Measurements from ENCODE around the gene TNIP2. TPM values are rescaled to one million over a fixed set of nuclear protein-coding genes. Genes with fewer than 3 reads are reported as not detected.

TNIP2 gene
- total and polyA plus RNA-seq, 2 of the 13 experiments (the other 11 are each of a cell fraction or from before 2014, with no cell fraction given): 25.6 to 38.0 TPM

DNA sequence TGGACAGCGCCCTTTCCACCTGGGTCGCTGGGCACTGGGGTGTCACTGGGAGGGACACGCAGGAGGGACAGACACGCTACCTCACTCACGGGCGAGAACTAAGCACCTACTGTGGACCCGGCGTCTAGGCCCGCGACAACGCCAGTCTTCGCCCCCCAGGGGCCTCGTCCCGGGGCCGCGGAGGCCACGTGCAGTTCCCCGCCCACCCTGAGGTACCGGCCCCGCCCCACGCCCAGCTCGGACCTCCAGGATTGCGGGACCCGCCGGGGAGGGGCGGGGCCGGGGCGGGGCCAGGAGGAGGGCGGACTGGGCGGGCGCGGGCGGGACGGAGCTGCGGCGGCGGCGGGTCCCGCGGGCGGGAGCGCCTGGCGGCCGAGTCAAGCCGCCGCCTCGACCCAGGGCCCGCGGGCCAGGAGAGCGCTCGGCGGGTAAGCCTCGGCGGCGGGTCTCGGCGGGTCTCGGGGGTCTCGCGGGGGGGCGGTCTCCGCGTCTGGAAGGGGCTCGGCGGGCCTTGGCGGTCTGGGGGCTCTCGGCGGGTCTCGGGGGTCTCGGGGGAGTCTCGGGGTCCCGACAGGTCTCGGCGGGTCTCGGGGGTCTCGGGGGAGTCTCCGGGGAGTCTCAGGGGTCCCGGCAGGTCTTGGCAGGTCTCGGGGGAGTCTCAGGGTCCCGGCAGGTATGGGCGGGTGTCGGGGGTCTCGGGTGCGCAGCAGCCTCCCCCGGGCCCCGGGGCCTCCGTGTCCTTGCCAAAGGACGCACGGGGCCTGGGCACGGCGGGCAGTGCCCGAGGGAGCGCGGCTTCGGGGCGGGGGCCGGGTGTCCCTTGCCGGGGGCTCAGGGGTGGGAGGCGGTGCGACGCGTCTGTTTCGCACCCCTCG, 36.8 kb upstream of the TNIP2 start, which contains the start of gene SH3BP2 (continued):
- TF ChIP-seq, protein P1, sequence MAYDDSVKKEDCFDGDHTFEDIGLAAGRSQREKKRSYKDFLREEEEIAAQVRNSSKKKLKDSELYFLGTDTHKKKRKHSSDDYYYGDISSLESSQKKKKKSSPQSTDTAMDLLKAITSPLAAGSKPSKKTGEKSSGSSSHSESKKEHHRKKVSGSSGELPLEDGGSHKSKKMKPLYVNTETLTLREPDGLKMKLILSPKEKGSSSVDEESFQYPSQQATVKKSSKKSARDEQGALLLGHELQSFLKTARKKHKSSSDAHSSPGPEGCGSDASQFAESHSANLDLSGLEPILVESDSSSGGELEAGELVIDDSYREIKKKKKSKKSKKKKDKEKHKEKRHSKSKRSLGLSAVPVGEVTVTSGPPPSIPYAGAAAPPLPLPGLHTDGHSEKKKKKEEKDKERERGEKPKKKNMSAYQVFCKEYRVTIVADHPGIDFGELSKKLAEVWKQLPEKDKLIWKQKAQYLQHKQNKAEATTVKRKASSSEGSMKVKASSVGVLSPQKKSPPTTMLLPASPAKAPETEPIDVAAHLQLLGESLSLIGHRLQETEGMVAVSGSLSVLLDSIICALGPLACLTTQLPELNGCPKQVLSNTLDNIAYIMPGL (CRISPR knock-in tag; IDR thresholded peaks at IDR 0.05; ENCODE audit: borderline replicate concordance in 1 of 2, low read depth in 1 of 2): no peak
- TF ChIP-seq POLR2AphosphoS2 (IDR thresholded peaks at IDR 0.05; ENCODE audit: low read depth, low read length) (no peak), SIN3B (IDR thresholded peaks at IDR 0.05; ENCODE audit: low read length) (no peak), ZNF232 (CRISPR knock-in tag; IDR thresholded peaks at IDR 0.05; ENCODE audit: borderline replicate concordance) (peak; percentile 49; the same call in 1 of the 2 replicates), ZNF367 (CRISPR knock-in tag; IDR thresholded peaks at IDR 0.05; ENCODE audit: borderline replicate concordance) (no peak; the same call in 1 of the 2 replicates), HMG20B (CRISPR knock-in tag; conservative IDR thresholded peaks at IDR 0.05) (no peak), SKI (IDR thresholded peaks at IDR 0.05; ENCODE audit: partially characterized antibody) (no peak), ZNF879 (CRISPR knock-in tag; IDR thresholded peaks at IDR 0.05) (no peak), POLR2A (IDR thresholded peaks at IDR 0.05; ENCODE audit: insufficient read depth in 1 of 2, low read depth in 2 of 2, low read length in 2 of 2) (no peak), SP4 (CRISPR knock-in tag; IDR thresholded peaks at IDR 0.05) (peak; percentile 93), ZNF251 (CRISPR knock-in tag; IDR thresholded peaks at IDR 0.05) (no peak), ZBTB1 (CRISPR knock-in tag; IDR thresholded peaks at IDR 0.05; ENCODE audit: borderline replicate concordance) (no peak)
- TF ChIP-seq, protein P2, sequence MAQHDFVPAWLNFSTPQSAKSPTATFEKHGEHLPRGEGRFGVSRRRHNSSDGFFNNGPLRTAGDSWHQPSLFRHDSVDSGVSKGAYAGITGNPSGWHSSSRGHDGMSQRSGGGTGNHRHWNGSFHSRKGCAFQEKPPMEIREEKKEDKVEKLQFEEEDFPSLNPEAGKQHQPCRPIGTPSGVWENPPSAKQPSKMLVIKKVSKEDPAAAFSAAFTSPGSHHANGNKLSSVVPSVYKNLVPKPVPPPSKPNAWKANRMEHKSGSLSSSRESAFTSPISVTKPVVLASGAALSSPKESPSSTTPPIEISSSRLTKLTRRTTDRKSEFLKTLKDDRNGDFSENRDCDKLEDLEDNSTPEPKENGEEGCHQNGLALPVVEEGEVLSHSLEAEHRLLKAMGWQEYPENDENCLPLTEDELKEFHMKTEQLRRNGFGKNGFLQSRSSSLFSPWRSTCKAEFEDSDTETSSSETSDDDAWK (CRISPR knock-in tag; IDR thresholded peaks at IDR 0.05): no peak
- TF ChIP-seq, protein P3, sequence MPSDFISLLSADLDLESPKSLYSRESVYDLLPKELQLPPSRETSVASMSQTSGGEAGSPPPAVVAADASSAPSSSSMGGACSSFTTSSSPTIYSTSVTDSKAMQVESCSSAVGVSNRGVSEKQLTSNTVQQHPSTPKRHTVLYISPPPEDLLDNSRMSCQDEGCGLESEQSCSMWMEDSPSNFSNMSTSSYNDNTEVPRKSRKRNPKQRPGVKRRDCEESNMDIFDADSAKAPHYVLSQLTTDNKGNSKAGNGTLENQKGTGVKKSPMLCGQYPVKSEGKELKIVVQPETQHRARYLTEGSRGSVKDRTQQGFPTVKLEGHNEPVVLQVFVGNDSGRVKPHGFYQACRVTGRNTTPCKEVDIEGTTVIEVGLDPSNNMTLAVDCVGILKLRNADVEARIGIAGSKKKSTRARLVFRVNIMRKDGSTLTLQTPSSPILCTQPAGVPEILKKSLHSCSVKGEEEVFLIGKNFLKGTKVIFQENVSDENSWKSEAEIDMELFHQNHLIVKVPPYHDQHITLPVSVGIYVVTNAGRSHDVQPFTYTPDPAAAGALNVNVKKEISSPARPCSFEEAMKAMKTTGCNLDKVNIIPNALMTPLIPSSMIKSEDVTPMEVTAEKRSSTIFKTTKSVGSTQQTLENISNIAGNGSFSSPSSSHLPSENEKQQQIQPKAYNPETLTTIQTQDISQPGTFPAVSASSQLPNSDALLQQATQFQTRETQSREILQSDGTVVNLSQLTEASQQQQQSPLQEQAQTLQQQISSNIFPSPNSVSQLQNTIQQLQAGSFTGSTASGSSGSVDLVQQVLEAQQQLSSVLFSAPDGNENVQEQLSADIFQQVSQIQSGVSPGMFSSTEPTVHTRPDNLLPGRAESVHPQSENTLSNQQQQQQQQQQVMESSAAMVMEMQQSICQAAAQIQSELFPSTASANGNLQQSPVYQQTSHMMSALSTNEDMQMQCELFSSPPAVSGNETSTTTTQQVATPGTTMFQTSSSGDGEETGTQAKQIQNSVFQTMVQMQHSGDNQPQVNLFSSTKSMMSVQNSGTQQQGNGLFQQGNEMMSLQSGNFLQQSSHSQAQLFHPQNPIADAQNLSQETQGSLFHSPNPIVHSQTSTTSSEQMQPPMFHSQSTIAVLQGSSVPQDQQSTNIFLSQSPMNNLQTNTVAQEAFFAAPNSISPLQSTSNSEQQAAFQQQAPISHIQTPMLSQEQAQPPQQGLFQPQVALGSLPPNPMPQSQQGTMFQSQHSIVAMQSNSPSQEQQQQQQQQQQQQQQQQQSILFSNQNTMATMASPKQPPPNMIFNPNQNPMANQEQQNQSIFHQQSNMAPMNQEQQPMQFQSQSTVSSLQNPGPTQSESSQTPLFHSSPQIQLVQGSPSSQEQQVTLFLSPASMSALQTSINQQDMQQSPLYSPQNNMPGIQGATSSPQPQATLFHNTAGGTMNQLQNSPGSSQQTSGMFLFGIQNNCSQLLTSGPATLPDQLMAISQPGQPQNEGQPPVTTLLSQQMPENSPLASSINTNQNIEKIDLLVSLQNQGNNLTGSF (CRISPR knock-in tag; IDR thresholded peaks at IDR 0.05): peak; percentile 82; the same call in 1 of the 2 replicates
- TF ChIP-seq, protein P4, sequence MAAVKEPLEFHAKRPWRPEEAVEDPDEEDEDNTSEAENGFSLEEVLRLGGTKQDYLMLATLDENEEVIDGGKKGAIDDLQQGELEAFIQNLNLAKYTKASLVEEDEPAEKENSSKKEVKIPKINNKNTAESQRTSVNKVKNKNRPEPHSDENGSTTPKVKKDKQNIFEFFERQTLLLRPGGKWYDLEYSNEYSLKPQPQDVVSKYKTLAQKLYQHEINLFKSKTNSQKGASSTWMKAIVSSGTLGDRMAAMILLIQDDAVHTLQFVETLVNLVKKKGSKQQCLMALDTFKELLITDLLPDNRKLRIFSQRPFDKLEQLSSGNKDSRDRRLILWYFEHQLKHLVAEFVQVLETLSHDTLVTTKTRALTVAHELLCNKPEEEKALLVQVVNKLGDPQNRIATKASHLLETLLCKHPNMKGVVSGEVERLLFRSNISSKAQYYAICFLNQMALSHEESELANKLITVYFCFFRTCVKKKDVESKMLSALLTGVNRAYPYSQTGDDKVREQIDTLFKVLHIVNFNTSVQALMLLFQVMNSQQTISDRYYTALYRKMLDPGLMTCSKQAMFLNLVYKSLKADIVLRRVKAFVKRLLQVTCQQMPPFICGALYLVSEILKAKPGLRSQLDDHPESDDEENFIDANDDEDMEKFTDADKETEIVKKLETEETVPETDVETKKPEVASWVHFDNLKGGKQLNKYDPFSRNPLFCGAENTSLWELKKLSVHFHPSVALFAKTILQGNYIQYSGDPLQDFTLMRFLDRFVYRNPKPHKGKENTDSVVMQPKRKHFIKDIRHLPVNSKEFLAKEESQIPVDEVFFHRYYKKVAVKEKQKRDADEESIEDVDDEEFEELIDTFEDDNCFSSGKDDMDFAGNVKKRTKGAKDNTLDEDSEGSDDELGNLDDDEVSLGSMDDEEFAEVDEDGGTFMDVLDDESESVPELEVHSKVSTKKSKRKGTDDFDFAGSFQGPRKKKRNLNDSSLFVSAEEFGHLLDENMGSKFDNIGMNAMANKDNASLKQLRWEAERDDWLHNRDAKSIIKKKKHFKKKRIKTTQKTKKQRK (IDR thresholded peaks at IDR 0.05; ENCODE audit: low read length): no peak
